A549 treated with AZD9567 at 1 μM for 4 hours (cell line): Measurements from ENCODE around the gene ZCCHC12. TPM values are rescaled to one million over a fixed set of nuclear protein-coding genes. Genes with fewer than 3 reads are reported as not detected.

Experiments used
- total RNA-seq: library from RNA; stranded (reverse); fragments of 200-300 nt; extraction: Qiagen RNA extraction; gene quantifications from 5 replicates; pipeline ENCODE4 v1.2.3, GENCODE V29; 2022; ENCODE audit not compliant: insufficient read depth

The ZCCHC12 gene
- 0.07 to 0.89 TPM (median 0.22 TPM) in 5 replicates for total RNA-seq

DNA sequence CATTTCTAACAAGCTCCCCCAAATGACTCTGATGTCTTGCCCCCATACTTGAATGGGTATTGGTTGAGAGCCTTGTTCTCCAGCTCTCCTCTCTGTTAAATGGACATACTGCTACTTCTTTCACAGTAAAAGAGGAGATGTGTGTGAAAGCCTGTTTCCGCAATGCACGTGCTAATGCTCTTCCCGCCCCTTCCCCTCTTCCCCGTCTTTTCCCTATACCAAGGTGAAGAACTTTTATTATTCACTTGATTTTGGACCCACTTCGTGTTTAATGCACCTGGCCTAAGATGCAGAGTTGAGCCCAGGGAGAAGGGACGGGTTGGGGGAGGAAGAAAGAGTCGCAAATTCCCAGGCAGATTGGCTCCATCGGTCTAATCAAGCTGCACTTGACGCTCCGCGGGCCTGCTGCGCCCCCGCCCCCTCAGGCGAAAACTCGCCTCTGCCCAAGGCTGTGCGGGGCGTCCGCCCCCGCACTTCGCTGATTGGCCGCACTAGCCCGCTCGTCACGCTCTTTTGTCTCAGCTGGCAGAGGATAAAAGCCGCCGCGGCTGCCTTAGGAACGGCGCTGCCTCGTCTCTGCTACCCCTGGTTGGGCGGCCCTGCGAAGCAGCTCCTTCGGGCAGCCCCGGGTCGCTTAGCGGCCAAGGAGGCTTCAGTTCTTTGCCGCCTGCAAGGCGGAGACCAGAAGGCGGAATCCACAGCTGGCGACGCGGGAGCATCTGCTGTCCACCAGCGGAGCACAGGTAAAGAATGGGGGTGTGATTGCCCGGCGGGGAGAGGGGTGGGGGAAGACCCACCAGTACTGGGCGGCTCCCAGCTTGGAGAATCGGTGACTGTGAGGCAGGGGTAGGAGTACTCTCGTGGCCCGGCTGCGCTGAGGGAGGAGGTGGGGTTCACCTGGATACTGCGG is at the start of gene ZCCHC12:
Gene ZCCHC12, plus strand, starts transcription at position 562 of the 910 bp plus-strand sequence. CDS start 1,421 bp downstream, outside the sequence.

Other genes with a start within 250 kb of the ZCCHC12 start
- gene IL13RA1, start 96.2 kb upstream of the ZCCHC12 start, total RNA-seq, result 47.5 to 61.2 TPM (median 55.6 TPM) in 5 replicates
- 1.9 to 3.4 TPM (median 2.8 TPM) in 5 replicates for gene LONRF3, start 150.8 kb downstream of the ZCCHC12 start, total RNA-seq
- not detected in 5 replicates for gene CT47C1, start 249.2 kb downstream of the ZCCHC12 start, total RNA-seq